H1 (cell line): ENCODE measurements around the gene TAS2R30.

ENCODE experiments used
- CTCF ChIP-seq, 3 experiments: IDR thresholded peaks; 1 replicate in 2 of 3; 2 replicates in 1 of 3; pipeline versions ENCODE4 v1.5.1 to v1.6.1; 2011; ENCODE audit warnings: low read length in 3 of 3, mild to moderate bottlenecking in 3 of 3, inconsistent platforms in 2 of 3, low read depth in 1 of 3, moderate library complexity in 1 of 3; ENCODE audit not compliant: insufficient read depth in 1 of 3; ENCODE audit errors: control extremely low read depth in 1 of 3
- EGR1 ChIP-seq: IDR thresholded peaks from 2 replicates; pipeline ENCODE4 v1.6.1; 2011; ENCODE audit warnings: low read depth, low read length, borderline replicate concordance

GRCh38 chr12:11089246-11089645, 45.2 kb downstream of the TAS2R30 start:
- TF ChIP-seq CTCF (IDR thresholded peaks at IDR 0.05; ENCODE audit: control extremely low read depth in 1 of 3, insufficient read depth in 1 of 3, low read depth in 1 of 3, low read length in 3 of 3): no peak
- no peak for TF ChIP-seq EGR1
